NCI-H2227 treated with DMSO at 0.1 percent for 48 hours (cell line): ENCODE results near the gene MGAT4A.
A peak's percentile ranks its signal among the peaks of the same experiment; 100 is the strongest.

ENCODE experiments used
- DNase-seq: peaks from one replicate; lab custom pipeline; 2025; lab: John Stamatoyannopoulos, UW

Gene MGAT4A

DNA sequence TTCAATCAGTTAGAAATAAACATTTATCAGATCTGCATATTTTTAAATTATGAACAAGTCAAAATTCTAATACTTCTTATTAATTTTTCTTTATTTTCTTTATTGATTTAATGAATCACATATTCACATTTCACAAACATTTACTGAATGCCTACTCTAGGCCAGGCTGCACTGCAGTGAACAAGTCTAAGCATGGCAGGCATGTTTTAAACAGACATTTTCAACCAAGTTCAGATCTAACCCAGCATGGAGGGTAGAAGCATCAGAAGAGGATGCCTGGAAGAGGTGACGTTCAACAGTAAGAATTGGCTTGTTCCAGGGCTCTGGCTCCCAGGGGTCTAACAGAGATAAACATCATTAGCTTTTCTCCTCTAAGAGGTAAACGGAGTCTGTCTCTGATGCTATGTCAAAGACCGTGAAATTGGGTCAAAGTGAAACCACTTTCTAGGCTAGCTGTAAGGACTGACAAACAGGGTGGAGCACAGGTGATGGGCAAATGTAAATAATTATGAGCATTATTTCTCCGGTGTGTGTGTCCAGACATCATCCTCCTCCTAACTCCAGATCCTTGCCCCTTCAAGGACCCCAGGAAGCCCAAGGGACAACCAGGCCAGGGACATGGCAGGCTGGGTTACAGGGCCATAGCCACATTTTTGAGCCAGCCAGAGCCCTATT lies 72.0 kb downstream of the MGAT4A start:
- DNase-seq: no peak

DNA sequence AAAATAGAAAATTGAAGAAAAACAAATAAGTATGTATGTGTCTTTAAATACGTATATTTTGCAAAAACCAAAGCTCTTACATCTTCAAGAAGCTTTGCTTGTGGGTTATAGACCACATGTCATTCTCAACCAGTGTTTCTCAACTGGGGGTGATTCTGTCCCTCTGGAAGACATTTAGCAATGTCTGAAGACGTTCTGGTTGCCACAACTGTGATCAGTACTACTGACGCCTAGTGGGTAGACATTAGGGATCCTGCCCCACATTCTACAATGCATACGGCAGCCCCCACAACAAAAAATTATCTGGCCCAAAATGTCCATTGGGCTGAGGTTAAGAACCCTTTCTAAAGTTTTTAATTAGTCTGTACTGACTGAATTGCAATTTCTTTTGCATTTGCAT lies 74.1 kb downstream of the MGAT4A start:
- DNase-seq: no peak

DNA sequence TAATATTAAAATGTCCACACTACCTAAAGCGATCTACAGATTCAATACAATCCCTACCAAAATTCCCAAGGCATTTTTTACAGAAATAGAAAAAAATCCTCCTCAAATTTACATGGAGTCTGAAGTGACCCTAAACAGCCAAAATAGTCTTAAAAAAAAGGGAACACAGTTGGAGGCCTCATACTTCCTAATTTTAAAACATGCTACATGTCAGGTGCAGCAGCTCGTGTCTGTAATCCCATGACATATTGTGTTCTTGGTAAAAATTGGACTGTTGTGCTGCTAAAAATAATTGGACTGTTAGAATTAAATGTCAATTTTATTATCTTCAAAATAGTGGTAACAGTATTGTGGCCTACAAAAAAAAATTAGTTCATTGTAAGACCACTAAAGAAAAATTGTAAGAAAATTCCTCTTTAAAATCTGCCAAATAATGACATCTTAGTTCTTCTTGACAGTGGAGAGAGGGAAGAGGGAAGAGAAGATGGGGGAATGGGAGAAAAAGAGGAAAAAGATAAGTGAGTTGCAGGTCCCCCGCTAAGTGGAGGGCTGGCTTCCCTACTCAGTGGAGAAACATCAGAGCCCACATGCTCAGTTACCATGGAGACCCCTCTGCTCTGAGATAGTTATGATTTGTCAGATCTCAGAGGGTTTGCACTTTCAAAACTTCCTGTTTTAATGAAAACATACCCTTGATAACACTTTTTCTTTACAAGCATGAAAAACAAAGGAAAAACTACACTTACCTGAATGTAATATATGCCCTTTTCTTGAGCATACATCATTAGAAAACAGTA lies 76.0 kb downstream of the MGAT4A start:
- DNase-seq: no peak

DNA sequence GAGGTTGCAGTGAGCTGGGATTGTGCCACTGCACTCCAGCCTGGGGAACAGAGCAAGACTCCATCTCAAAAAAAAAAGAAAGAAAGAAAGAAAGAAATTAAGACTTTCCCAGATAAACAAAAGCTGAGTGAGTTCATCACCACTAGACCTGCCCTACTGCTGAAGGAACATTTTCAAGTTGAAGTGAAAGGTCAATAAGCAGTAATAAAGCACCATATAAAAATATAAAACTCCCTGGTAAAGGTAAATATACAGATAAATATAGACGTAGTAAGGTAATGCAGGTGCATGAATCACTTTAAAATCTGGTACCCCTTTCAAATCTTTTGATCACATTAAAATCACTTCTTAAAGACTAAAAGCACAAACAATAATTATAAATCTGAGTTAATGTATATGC lies 79.9 kb downstream of the MGAT4A start:
- no peak for DNase-seq

DNA sequence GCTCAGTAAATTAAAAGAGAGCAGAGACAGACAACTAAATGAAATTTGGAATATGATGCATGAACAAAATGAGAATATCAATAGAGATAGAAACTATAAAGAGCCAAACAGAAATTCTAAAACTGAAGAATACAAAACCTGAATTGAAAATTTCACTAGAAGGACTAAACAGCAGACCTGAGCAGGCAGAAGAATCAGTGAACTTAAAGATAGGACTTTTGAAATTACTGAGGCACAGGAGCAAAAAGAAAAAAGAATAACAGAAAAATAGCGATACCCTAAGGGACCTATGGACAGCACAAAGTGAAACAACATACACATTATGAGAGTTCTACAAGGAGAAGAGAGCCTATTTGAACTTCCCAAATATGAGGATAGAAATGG lies 80.9 kb downstream of the MGAT4A start:
- DNase-seq: no peak

DNA sequence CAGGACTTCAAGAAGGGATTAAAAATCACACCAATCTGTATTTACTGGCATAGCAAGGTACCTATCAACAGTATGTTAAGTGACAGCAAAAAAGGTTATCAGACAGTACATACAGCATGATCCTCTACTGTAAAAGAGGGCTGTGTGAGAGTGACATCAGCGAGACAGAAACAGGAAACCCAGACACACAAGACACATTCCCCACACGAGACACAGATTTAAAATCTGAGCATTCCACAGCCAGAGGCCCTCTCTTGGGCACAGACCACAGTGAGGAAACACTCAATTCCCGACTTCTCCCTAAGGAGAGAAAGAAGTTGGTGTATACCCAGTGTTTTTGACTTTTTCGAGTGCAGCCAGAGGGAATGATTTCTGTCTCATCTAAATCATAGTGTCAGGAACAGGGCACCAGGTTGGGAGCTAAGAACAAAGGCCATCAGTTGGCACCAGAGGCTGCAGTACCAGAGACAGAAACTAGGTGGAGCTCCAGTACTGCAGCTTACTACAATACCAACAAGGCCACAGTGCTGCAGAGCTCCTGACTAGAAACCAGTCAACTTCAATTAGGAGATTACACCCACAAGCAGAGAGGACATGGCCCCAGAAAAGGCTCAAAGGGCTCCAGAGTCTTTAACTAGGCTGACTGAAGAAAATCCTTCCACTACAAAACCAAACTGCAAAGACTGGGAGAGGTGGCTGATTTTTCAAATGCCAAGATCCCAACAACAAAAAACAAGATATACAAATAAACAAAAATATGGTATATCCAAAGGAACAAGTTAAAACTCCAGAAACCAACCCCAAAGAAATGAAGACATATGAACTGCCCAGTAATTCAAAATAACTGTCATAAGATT lies 81.6 kb downstream of the MGAT4A start:
- DNase-seq: peak; percentile 83

DNA sequence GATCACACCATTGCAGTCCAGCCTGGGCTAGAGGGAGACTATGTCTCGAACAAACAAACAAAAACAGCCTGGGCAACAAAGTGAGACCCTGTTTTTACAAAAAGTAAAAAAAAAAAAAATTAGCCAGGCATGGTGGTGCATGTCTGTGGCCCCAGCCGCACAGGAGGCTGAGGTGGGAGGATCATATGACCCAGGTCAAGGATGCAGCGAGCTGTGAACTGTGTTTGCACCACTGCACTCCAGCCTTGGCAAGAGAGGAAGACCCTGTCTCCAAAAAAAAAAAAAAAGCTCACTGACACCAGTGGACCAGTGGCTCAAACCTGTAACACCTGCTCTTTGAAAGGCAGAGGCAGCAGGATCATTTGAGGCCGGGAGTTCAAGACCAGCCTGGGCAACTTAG lies 82.5 kb downstream of the MGAT4A start:
- no peak for DNase-seq

DNA sequence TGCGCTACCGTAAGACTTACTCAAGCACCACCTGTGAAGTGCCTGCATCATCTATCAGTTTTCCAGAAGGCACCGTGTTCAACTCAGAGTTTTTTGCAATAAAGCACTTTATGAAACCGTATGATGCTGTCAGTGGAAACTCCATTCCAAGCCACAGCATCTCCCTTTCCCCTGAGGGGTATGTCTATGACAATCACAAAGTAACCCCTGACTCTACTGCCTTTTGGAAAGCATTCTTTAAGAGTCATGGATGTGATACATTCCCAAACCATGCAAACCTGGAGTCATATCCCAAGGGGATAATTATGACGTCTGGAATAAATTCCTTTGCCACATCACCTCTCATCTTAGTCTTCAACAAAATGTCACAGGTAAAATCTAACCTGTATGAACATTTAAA lies 83.3 kb downstream of the MGAT4A start:
- DNase-seq: no peak

DNA sequence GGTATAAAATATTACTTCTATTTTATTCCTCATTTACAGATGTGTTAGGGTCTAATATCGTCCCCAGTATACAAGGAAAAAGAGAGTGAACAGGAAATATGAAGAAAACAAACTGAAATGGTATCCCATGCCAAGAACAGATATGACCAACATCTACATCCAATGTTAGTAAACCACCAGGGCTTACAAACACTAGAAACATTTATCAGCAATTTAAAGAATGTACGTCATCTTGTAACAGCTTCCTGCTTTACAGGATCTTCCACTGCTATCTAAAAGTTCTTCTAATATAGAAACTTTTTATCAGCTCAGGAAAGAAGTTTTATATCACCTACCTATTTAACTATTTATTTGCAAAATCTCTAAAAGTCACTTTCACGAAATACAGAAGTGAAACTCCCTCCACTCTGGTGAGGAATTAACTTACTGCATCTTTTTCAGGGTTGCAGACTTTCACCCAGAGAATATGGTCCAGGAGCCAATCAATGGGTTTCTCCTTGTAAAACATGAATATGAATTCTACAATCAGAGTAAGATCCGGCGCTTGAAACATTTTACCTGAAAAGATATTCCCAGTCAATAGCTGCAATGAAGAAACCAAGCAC lies 87.3 kb downstream of the MGAT4A start:
- no peak for DNase-seq

DNA sequence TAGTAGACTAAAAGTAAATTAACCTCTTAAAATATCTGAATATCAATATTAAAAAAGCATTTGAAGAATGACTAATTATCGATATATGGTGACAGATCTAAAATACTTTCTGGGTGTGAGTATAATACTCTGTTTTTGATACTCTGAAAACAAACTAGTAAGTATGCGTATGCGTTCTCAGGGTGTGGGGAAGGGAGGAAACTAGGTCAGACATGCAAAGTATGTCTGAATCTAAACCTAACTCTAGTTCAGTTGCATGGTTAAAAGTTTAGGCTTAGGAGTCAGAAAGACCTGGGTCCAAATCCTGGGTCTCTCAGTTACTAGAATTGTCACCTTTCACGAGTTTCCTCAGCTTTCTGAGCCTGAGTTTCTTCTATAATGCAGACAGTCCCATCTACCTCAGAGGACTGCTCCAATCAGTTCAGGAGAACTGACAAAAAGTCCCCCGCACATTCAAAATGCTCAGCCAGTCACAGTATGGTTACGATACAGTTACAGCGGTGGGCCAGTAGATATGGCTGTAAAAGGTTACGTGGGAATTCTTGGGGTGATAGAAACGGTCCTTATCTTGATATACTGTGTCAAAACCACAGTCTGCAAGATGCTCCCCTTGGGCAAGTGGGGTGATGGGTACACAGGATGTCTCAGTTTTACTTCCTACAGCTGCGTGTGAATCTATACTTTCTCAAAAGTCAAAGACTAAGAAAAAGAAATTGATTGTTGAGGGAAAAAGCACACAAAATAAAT lies 93.4 kb downstream of the MGAT4A start:
- no peak for DNase-seq

DNA sequence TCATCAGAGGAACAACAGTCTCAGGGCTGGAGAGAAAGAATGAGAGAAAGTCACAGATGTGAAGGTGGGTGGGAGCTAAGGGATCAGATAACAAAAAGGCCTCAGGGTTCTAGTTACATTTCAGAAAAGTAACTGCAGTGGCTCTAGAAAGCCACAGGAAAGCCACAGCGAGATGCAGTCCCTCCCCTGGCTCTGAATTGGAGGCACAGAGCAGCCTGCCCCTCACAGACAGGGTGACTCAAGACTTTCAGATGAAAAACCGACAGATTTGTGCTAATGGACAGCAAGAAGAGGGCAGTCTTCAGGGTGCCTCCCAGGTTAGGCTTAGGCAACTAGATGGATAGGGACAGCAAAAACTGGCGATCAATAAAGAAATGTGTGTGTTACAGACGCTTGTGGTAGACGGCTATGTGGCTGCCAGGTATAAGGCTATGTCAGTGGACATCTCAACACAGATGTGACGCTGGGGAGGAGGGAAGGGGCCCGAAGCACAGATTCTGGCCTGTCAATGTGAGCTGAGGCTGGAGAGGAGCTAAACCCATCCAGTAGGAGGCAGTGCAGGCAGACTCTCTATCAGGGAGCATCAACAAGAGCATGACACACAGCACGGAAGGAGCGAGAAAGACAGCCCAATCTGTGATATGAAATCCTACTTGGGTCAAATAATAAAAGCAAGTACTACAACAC lies 96.4 kb downstream of the MGAT4A start:
- no peak for DNase-seq

DNA sequence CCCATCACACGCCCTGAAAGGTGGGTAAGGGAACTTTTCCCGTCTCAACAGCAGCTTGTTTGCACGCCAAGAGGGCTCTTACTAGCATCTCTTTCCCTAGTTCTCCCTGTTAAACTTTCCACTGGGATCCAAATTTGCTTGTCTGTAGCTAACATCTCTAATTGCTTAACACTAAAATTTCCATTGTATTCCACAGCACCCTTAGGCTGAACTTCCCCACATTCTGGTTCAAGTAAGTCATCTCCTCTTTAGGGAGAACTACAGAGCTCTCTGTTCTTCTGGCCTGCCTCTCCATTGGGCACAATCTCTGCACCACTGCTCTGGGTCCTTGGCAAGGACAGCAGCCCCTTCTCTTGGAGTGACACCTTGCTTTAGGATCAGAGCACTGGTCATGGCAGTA lies 98.6 kb downstream of the MGAT4A start:
- no peak for DNase-seq

DNA sequence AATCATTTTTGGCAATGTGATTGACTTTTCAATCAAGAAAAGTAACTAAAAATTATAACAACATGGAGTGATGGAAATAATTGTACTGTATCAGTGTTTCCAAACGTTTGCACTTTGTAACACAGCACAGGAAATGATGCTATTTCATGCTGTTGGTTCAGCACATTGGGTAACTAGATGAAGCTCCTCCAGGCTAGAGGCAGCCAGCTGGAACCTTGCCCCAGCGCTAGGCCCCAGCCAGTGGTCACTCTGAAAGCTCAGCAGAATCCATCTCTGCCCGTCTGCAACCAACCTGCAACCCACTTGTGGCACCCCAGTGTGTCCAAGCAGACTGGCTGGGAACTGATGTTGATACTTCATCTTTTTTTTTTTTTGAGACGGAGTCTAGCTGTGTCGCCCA lies 107.3 kb downstream of the MGAT4A start:
- no peak for DNase-seq

DNA sequence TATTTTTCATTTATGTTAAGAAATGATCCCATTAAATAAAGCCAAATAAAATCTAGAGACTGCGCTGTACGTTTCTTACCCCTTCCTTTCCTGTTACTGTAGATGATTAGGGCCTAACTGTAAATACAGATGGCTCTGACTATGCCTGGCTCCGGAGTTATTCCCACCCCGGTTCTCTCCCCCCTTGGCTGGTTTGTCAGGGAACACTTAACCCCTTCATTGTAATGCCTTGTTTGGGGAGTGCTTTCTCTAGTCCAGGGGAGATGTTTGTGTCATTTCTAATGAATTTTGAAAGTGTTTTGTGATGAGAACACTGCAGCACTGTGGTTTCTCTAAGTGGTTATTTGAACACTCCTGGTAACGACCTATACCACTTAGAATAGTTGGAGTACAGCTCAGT lies 113.8 kb downstream of the MGAT4A start:
- no peak for DNase-seq

DNA sequence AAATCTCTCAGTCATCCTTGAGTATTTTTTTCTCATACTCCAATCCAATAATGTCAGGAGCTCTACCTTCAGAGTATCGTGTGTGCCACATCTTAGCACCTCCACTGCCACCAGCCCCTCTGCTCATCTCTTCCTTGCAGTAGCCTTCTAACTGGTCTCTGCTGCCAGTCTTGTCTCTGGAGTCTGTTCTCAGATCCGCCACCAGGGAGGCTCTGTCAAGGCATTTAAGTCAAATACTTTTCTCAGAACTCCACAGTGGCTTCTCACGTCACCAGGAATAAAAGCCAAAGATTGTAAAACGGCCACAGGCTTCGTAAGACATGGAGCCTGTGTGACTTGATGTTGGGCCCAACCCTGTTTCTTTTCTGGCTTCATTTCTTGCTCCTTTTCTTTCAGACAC lies 115.5 kb downstream of the MGAT4A start:
- no peak for DNase-seq

DNA sequence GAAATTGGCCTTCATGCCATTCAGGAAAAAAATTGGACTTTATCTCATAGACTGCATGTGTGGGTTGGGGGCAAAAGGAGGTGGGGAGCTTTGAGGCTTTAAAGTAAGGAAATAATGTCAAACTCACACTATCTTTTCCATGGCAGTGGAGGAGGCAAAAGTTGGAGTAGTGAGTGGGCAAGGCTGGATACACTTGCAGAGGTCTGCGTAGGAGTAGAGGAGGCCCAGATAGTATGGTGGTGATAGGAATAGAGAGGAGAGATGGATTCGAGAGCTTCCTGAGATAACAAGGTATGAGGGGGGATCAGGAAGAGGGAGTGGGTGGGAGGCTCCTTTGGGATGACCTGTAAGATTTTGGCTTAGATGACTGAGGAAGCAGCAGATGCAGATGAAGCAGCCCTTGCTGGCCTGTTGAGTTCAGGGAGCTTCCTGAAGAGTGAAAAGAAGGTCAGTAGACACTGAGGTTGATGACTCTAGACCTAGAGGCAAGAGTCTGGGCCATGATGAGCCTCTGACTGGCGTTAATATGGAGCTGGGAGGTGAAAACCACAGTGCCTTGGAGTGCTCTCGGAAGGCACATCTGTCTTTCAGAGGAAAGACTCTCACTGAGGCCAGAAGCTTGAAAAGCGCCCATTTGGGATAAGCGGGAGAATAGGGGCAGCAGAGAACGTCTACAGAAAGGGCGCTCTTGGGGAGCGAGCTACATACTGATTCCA lies 116.8 kb downstream of the MGAT4A start:
- DNase-seq: no peak

DNA sequence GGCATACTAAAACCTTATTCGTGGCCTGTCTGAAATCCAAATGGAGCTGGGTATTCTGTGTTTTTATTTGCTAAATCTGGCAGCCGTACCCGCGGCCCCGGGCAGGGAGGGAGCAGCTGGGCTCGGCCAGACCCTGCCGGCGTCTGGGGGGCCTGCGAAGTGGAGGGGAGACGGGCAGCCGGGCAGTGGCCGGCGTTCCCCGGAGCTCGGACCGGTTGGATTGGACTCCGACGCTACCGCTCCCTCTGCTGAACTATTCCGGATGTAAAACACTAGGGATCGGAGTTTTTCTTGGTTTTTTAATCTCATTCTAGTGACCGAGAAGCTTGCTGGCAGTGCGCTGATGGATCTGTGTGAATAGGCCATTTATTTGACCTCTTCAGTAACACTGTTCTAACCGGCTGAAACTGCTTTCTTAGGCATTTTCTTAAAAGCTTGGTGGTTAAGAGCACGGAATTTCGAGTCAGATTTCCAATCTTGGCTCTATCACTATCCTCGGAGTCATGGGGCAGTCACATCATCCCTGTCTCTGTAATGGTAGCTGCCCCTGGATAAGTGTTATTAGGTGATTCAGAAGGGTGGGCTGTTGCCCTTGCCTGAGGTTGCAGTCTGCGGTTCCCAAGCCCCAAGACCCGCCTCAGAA lies 121.8 kb downstream of the MGAT4A start:
- peak; percentile 7 for DNase-seq

DNA sequence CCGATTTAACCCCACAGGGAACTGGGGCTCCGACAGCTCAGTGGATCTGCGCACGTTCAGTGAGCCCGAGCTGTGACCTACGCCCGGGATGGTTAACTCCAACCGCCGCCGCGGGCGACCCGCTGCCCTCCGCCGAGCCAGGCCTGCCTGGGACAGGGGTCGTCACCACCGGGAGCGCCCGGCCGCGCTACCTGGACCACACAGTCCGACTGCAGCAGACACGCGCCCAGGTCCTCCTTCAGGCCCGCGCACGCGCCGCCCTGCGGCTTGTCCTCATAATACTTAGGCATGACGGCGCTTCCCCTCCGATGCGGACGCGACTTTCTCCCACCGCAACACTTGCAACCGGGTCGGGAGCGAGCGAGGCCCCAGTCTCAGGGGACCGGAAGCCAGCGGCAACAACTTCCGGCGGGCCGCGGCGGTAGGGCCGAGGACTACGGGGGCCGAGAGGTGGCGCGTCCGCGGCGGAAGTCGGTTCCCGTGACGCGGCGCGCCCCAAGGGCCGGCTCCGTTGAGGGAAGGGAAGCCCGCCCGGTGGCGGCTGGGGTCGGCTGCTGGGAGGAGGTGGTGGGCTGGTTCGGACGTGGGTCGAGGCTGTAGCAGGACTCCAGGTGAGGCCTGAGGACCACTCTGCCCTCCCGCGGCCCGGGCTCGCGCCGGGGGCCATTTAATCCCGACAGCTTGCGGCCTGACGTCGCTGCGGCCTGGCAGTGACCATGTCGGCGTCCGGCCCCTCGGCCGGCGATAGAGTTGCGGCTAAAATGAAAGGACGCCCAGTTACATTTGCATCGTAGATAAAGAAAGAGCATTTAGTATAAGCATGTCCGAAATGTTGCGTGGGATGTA lies 122.6 kb downstream of the MGAT4A start, which contains the start of the genes COA5 and UNC50:
COA5 (minus strand) TSS at position 397 of the 846 bp plus-strand sequence; CDS start at position 290, 107 bp downstream.
UNC50 (plus strand) TSS at position 474 of the 846 bp plus-strand sequence. CDS start 1,171 bp downstream, outside the sequence.
- DNase-seq: peak; percentile 87

DNA sequence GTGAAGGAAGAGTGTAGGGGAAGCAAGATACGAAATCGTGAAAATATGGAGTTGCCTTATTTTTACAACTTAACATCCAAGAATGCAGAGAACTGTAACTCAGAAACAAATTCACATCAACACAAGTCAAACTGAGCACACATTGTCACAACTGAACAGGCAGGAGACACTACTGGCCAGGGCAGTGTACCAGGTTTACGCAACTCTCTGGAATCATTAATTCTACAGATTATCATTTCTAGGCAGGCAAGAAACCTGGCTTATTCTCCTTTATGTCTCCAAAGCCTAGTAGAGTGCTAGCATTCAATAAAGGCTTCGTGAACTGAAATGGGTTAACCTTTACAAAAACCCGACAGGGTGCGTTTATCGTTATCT lies 123.2 kb downstream of the MGAT4A start:
- peak; percentile 31 for DNase-seq
